Rectal smooth muscle tissue (tissue), 1 donor: Measurements from ENCODE around the gene PPP1R26.
"Not testable (repeated sequence)": the region's sequence is repeated elsewhere in the genome, so short reads cannot be mapped to it uniquely, and the experiment has no call there.

ENCODE experiments used
- H3K27ac ChIP-seq: one replicate; pipeline ENCODE4 v1.7.0; 2013; ENCODE audit warnings: low read depth, low read length, inconsistent platforms
- H3K27me3 ChIP-seq: one replicate; pipeline ENCODE4 v1.7.0; 2013; ENCODE audit warnings: low read length; ENCODE audit not compliant: control insufficient read depth, insufficient read depth
- H3K36me3 ChIP-seq: one replicate; pipeline ENCODE4 v1.7.0; 2013; ENCODE audit warnings: low read length; ENCODE audit not compliant: control insufficient read depth, insufficient read depth
- H3K4me1 ChIP-seq: one replicate; pipeline ENCODE4 v1.7.0; 2013; ENCODE audit warnings: low read length; ENCODE audit not compliant: control insufficient read depth, insufficient read depth
- H3K4me3 ChIP-seq: one replicate; pipeline ENCODE4 v1.7.0; 2013; ENCODE audit warnings: low read length
- H3K9ac ChIP-seq: one replicate; pipeline ENCODE4 v1.7.0; 2013; ENCODE audit warnings: low read length

Gene PPP1R26

DNA sequence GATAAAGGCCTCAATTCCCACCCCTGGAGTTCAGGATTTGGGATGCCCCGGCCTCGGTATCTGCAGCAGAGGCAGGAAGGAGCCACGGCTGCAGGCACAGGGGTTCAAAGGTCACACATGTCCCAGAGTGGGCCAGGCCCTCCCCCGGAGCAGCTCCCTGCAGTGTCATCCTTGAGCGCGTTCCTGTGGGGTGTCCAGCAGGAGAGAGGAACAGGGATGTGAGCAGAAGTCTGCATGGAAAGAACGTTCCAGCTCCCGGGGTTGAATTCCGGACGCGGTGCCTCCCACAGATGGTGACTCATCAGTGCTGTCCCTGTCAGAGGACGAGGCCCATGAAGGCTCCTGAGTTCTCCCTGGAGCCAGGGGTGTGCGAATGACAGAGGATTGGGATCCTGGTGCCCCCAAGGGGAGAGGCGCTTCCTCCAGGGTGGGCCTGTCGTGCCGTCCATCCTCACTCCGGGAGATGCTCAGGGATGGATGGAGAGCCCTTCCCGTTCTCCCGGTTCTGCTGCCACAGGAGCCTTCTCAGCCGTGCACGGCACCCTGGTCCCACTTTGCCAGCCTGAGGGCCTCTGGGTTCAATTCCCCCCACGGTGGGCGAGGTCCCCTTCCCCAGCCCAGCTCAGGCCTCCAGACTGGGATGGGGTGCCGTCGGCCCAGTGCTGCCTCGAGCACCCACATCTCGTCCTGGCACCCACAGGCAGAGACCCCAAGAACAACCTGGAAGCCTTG is 44.7 kb downstream of the PPP1R26 start:
- no peaks in the 10 kb centered on the region for H3K4me1 ChIP-seq
- no peak overlapping the region for H3K9ac ChIP-seq
- H3K4me3 ChIP-seq = no peak overlapping the region
- H3K27me3 ChIP-seq = no peaks in the 10 kb centered on the region
- H3K27ac ChIP-seq = no peak overlapping the region
- H3K36me3 ChIP-seq = no peaks in the 10 kb centered on the region

DNA sequence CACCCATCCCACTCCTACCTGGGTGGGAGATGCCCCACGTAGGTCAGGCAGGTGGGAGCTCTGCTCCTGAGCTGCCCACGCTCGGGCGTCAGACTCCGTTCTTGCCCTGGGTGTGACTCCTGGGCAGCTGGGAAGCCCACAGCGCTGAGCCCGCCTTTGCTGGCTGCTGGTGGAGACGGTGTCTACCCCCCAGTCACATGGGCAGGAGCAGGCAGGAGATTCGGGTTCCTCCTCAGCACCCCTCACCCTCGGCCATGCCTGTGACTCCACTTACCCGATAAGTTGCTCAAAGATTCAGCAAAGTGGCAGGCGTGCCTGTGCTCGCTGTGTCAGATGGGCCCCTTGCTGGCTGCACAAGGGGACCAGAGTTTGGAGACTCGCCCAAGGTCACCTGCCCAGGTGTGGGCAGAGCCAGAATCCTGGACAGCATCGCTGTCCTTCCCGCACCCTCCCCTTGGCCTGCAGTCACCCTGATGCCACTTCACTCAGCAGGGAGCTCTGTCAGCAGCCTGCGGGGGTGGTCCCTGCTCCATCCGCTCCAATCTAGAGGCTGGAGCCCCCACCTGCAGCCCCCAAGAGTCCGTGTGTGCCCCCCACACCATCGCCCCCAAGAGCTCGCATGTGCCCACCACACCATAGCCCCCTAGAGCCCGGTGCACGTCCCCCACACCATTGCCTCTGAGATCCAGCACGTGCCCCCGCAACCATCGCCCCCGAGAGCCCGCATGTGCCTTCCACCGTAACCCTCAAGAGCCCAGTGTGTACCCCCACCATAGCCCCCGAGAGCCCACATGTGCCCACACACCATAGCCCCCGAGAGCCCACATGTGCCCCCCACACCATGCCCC is 45.9 kb downstream of the PPP1R26 start:
- Histone ChIP-seq H3K4me3 (no peak overlapping the region), H3K27ac (no peak overlapping the region), H3K36me3 (no peaks in the 10 kb centered on the region), H3K9ac (no peak overlapping the region), H3K27me3 (no peaks in the 10 kb centered on the region), H3K4me1 (no peaks in the 10 kb centered on the region)

DNA sequence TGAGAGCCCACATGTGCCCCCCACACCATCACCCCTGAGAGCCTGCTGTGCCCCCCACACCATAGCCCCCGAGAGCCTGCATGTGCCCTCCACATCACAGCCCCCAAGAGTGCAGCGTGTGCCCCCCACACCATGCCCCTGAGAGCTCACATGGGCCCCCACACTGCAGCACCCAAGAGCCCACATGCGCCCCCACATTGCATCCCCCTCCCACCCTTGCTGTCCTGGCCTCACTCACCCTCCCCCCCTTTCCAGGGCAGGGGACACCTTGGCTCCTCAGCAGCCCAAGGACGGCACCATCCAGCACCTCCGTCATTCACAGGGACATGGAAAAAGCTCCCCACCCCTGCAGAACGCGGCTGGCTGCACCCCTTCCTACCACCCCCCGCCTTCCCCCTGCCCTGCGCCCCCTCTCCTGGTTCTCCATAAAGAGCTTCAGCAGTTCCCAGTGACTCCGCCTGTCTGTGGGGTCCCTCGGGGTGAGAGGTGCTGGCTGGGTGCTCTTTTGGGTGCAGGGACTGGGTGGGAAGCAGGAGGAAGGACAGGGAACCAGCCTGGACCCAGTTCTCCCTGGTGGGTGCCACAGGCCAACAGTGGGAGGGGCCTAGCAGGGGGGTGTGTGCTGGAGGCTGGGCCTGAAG is 46.6 kb downstream of the PPP1R26 start:
- Histone ChIP-seq H3K4me1 (no peaks in the 10 kb centered on the region), H3K9ac (no peak overlapping the region)

DNA sequence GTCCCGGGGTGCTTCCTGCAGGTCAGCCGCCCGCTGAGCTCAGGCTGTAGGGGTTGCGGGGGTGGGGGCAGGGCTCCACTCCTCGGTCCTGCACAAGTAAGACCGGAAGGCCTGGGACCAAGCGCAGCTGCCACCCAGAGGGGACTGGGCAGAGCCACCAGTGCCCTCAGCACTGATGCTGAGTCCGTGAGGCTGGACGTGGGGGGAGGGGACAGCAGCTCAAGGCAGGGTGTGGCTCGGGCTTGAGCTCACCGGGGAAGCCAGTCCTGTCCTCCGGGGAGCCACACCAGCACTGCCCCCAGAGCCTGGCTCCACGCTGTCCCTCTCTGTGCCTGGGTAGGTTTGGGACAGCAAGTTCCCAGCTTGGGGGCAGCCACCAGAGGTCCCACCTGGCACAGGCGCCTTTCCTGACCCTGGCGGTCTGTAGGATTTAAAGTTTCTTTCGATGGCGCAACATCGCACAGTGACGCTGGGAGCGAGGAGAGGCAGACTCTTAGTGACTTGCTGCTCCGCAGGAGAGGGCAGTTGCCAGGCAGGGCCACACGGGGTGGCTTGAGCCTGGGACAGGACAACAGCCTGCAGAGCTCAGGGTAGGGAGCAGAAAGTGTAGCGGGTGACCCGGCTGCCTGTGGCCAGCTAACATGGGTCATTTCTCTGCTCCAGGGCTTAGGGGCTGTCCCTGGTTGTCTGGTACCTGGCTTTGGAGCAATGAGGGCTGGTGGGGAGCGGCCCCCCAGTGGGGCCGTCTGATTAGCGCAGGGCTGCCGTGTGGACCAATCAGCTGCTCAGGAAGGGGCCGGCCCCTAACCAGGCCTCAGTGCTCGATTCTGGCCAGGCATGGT is 47.4 kb downstream of the PPP1R26 start:
- Histone ChIP-seq H3K9ac (no peak overlapping the region), H3K4me1 (no peaks in the 10 kb centered on the region), H3K27me3 (no peaks in the 10 kb centered on the region), H3K36me3 (no peaks in the 10 kb centered on the region), H3K4me3 (no peak overlapping the region), H3K27ac (no peak overlapping the region)

More for the DNA sequence above, 46.6 kb downstream of the PPP1R26 start:
- Histone ChIP-seq H3K4me3 (no peak overlapping the region), H3K27me3 (no peaks in the 10 kb centered on the region), H3K27ac (no peak overlapping the region), H3K36me3 (no peaks in the 10 kb centered on the region)

DNA sequence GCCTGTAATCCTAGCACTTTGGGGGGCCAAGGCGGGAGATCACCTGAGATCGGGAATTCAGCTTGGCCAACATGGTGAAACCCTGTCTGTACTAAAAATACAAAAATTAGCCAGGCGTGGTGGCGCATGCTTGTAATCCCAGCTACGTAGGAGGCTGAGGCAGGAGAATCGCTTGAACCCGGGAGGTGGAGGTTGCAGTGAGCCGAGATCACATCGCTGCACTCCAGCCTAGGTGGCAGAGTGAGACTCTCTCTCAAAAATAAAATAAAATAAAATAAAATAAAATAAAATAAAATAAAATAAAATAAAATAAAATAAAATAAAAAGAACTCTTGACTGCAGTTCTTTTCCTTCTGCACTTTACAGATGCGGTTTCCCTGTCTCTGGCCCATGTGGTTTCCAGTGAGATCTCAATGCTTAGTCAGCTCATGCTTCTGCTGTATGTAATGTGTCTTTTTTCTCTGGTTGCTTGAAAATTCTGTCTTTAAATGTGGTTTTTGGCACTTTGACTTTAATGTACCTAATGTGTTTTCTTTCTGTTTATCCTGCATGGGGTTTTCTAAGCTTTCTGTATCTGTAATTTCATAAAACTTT is 49.4 kb downstream of the PPP1R26 start:
- H3K9ac ChIP-seq, H3K4me3 ChIP-seq, H3K27me3 ChIP-seq, H3K27ac ChIP-seq, H3K4me1 ChIP-seq, H3K36me3 ChIP-seq: not testable (repeated sequence)

DNA sequence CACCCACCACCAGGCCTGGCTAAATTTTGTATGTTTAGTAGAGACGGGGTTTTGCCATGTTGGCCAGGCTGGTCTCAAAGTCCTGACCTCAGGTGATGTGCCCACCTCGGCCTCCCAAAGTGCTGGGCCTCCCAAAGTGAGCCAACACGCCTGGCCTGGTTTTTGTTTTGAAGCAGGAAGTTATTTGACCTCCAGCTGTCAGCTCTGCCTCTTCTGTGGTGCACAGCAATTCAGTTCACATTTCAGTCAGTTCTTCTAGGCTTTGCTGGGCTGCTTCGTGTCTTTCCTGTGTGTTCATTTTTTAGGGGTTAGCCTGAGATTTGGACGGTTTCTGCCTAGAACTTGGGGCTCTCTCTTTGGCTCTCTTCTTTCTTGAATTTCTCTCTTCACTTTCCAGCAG is 50.6 kb downstream of the PPP1R26 start:
- H3K27me3 ChIP-seq = no peaks in the 10 kb centered on the region

DNA sequence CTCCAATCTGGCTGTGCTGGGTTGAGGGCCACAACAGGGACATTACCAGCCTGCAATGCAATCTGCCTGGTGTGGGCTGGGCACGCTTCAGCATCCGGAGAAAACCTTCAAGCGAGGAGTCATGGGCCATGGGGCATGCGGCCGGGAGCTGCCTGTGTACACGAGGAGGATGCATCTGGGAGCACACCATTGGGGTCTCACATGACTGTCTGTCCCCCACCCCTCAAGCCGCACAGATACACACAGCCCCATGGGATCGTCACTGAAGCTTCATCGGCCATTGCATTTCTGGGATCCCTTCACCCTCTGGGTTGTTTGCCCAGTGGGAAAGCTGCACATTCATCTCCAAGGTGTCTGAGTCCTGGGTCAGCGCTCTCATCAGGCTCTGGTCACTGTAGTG is 51.5 kb downstream of the PPP1R26 start:
- no peaks in the 10 kb centered on the region for H3K36me3 ChIP-seq
- H3K4me1 ChIP-seq = no peaks in the 10 kb centered on the region
- H3K9ac ChIP-seq = no peak overlapping the region
- no peak overlapping the region for H3K4me3 ChIP-seq
- no peak overlapping the region for H3K27ac ChIP-seq
- H3K27me3 ChIP-seq = no peaks in the 10 kb centered on the region

More for the DNA sequence above, 50.6 kb downstream of the PPP1R26 start:
- H3K27ac ChIP-seq = no peak overlapping the region
- no peak overlapping the region for H3K4me3 ChIP-seq
- H3K4me1 ChIP-seq = no peaks in the 10 kb centered on the region
- H3K9ac ChIP-seq = no peak overlapping the region
- H3K36me3 ChIP-seq = no peaks in the 10 kb centered on the region

DNA sequence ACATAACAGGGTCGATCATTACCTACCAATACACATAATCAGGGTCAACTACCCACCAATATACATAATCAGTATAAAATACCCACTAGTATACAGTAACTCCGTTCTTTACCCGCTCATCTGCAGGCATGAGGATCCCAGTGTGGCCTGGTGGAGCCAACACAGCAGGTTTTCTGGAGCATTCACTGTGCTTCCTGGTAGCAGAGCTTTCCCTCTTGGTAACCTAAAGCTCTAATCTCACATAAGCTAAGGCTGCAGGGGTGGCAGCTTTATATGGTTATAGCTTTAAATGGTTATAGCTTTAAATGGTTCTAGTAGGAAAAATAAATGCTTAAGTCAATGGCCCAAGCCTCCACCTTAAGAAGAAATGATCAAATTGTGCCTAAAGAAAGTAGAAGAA is 53.5 kb downstream of the PPP1R26 start:
- Histone ChIP-seq H3K4me3 (no peak overlapping the region), H3K27me3 (no peaks in the 10 kb centered on the region), H3K27ac (no peak overlapping the region), H3K36me3 (no peaks in the 10 kb centered on the region), H3K4me1 (no peaks in the 10 kb centered on the region), H3K9ac (no peak overlapping the region)

DNA sequence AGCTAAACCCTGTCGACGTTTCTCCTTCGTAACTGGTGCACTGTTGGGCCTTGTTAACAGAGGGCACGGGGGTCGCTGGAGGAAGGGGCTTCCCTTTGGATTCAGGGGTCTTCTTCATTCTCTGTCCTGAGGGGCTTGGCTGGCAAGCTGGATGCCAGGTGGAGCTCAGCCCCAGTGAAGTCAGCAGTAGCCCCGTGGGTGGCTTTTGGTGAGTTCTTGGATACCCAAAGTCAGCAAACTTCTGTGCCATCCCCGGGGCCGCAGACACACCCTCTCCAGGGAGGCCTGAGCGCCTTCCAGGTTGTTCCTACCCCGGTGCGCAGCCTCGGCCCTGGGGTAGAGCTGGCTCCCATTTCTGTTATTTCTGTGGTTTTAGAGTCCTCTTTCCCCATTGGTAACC is 54.1 kb downstream of the PPP1R26 start:
- no peaks in the 10 kb centered on the region for H3K27me3 ChIP-seq
- no peaks in the 10 kb centered on the region for H3K4me1 ChIP-seq
- no peak overlapping the region for H3K9ac ChIP-seq
- no peaks in the 10 kb centered on the region for H3K36me3 ChIP-seq
- H3K27ac ChIP-seq = no peak overlapping the region
- H3K4me3 ChIP-seq = no peak overlapping the region

DNA sequence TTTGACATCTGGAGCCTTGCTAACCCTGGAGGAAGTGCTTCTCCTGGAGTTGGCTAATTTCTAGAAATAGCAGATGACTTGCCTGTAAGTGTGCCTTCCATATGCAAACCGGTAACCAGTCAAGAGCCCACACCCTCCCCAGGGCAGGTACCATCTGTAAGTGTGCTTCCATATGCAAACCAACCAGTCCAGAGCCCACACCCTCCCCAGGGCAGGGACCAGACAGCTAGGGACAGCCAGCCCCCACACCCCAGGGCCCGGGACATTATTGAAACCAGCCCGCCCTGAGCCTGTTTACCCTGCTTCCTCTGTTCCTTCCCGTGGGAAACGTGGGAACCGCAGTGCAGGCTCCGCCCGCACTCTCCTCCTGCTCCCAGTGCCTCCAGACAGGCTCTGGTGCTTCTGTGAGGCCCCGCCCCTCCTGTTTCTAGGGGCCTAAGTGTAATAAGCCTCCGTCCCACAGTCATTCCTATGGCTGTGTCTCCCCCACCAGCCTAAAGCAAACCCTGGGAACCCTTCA is 54.7 kb downstream of the PPP1R26 start:
- H3K27ac ChIP-seq, H3K4me1 ChIP-seq: not testable (repeated sequence)

DNA sequence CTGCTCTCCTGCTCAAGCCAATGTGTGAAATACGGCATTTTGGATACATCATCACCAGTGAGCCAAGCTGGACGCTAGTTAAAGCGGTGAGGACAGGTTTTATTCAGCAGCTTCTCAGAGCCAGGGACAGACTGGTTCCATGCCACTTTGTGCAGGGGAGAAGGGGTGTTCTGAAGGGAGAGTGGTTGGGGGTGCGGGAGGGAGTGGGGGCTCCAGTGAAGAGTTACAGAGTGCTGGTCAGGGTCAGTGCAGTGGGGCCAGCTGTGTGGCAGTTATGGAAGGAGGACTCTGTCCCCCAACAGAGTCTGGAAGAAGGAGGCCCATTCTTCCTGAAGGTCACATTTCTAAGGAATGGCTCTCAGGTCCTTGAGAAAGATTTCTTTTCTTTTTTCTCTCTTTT is 55.2 kb downstream of the PPP1R26 start:
- not testable (repeated sequence) for H3K4me3 ChIP-seq, H3K27me3 ChIP-seq, H3K4me1 ChIP-seq, H3K27ac ChIP-seq, H3K36me3 ChIP-seq, H3K9ac ChIP-seq

More for the DNA sequence above, 54.7 kb downstream of the PPP1R26 start:
- not testable (repeated sequence) for H3K9ac ChIP-seq, H3K4me3 ChIP-seq, H3K27me3 ChIP-seq, H3K36me3 ChIP-seq
